Right cardiac atrium (tissue), 5 donors: ENCODE measurements around the gene TSPAN18. TPM values are rescaled to one million over a fixed set of nuclear protein-coding genes. Genes with fewer than 3 reads are reported as not detected.
A peak's percentile ranks its signal among the peaks of the same experiment; 100 is the strongest.

Experiments used
- ATAC-seq, 2 donors: fragments of 200-7000 bp; cut with Tn5 transposase; one replicate each; pipeline versions ENCODE4 v1.8.0 to v1.9.1; 2020; ENCODE audit warnings: moderate library complexity in 2 of 2, mild to moderate bottlenecking in 1 of 2
- DNase-seq, 3 donors: peaks; one replicate each; pipeline ENCODE4 v3.0.0-alpha.2; 2020
- H3K27ac ChIP-seq: one replicate; pipeline ENCODE4 v1.5.1; 2013; ENCODE audit warnings: mild to moderate bottlenecking, low read length, control low read depth, moderate library complexity
- H3K27me3 ChIP-seq: one replicate; pipeline ENCODE4 v1.6.1; 2013; ENCODE audit not compliant: control insufficient read depth, insufficient read depth
- H3K4me1 ChIP-seq: one replicate; pipeline ENCODE4 v1.6.1; 2013; ENCODE audit warnings: low read length; ENCODE audit not compliant: control insufficient read depth, insufficient read depth
- H3K4me3 ChIP-seq: one replicate; pipeline ENCODE4 v1.5.1; 2013; ENCODE audit warnings: low read length, control low read depth
- H3K9me3 ChIP-seq: one replicate; pipeline ENCODE4 v1.6.1; 2013; ENCODE audit warnings: low read length; ENCODE audit not compliant: control insufficient read depth
- WGBS: extraction: QIAGEN DNeasy Blood & Tissue Kit; methylation state at CpG from one replicate; pipeline ENCODE4 v1.1.7; 2013; 5-methylcytosine and 5-hydroxymethylcytosine counted together
- intact Hi-C, 4 donors: fragments of 100-400 bp; cut with DNase I; formaldehyde crosslinking; loops; one replicate each; pipeline versions ENCODE4 v1.11.0 to v1.14.0; 2022 to 2023
- polyA plus RNA-seq: library from polyadenylated mRNA; stranded (reverse); fragments of 200-250 nt; gene quantifications from one replicate; pipeline ENCODE4 v1.2.3, GENCODE V29; 2013
- total RNA-seq, 4 donors: library from RNA; stranded (reverse); fragmentation: NEBNext Ultra II Directional; extraction: Animal tissue kit (Norgen Biotek cat#: 25700); gene quantifications; one replicate each; pipeline ENCODE4 v1.2.1, GENCODE V29; 2021
- donor health status: healthy with polysubstance abuse.
- donor health status: DM: no; HTN: yes; CAD: no.
- donor health status: DM: no; HTN: no; CAD: no.
- donor health status: DM: no; HTN: yes; CAD: no; lungs with severe emphysema.
- donor health status: DM: yes; HTN: yes; CAD: no.

Gene TSPAN18
- total and polyA plus RNA-seq, 5 donors = 120 to 236 (median 192) TPM

GRCh38 chr11:44778195-44779100, 51.7 kb downstream of the TSPAN18 start:
- no peak overlapping the region for H3K4me3 ChIP-seq
- ATAC-seq (no peak), DNase-seq (peak in 1 of 3 donors; percentile 40)
- no peaks in the 10 kb centered on the region for H3K27me3 ChIP-seq
- peaks cover 33% of the 10 kb centered on the region for H3K4me1 ChIP-seq
- intact Hi-C loops = loop anchor here in 2 of 4 donors (5.0 kb wide), 1 partner anchor 51 kb away; the partner anchor contains the start of gene TSPAN18 (in 2 of the 2)
- WGBS = 90% methylated on average over 5 of the region's 5 CpGs
- no peaks in the 10 kb centered on the region for H3K9me3 ChIP-seq
- H3K27ac ChIP-seq = peak overlapping the region; percentile 13

- WGBS = 77% methylated on average over 10 of the region's 10 CpGs
- H3K27ac ChIP-seq = no peak overlapping the region
- intact Hi-C loops = loop anchor here in 2 of 4 donors (5.0 kb wide), 1 partner anchor 53 kb away; the partner anchor contains the start of gene TSPAN18 (in 2 of the 2)
- ATAC-seq (no peak), DNase-seq (peak in 1 of 3 donors; percentile 30)
- no peak overlapping the region for H3K4me3 ChIP-seq
- H3K4me1 ChIP-seq = peaks cover 33% of the 10 kb centered on the region
- no peaks in the 10 kb centered on the region for H3K27me3 ChIP-seq
- no peaks in the 10 kb centered on the region for H3K9me3 ChIP-seq
Observed at GRCh38 chr11:44779736-44780520, 53.2 kb downstream of the TSPAN18 start.

- H3K9me3 ChIP-seq = no peaks in the 10 kb centered on the region
- peak; percentile 85 to 90 for ATAC-seq
- 42% methylated on average over 9 of the region's 9 CpGs for WGBS
- intact Hi-C loops = no loop called here
- peak overlapping the region; percentile 92 for H3K27ac ChIP-seq
- no peak overlapping the region for H3K4me3 ChIP-seq
- peaks cover 38% of the 10 kb centered on the region for H3K4me1 ChIP-seq
- peak; percentile 77 to 89 (median 86) for DNase-seq
- H3K27me3 ChIP-seq = no peaks in the 10 kb centered on the region
Observed at GRCh38 chr11:44780940-44781631, 54.3 kb downstream of the TSPAN18 start.

GRCh38 chr11:44781655-44782054, 54.9 kb downstream of the TSPAN18 start:
- ATAC-seq = no peak
- 43% methylated on average over 2 of the region's 2 CpGs for WGBS
- intact Hi-C loops = no loop called here
- Histone ChIP-seq H3K4me3 (no peak overlapping the region), H3K4me1 (peaks cover 40% of the 10 kb centered on the region), H3K9me3 (no peaks in the 10 kb centered on the region), H3K27me3 (no peaks in the 10 kb centered on the region), H3K27ac (peak overlapping the region; percentile 92)
- no peak for DNase-seq

GRCh38 chr11:44782478-44782877, 55.7 kb downstream of the TSPAN18 start:
- DNase-seq (no peak), ATAC-seq (no peak)
- intact Hi-C loops = no loop called here
- 81% methylated on average over 4 of the region's 4 CpGs for WGBS
- Histone ChIP-seq H3K4me3 (no peak overlapping the region), H3K27ac (no peak overlapping the region), H3K27me3 (no peaks in the 10 kb centered on the region), H3K4me1 (peaks cover 40% of the 10 kb centered on the region), H3K9me3 (no peaks in the 10 kb centered on the region)

- peak; percentile 14 to 32 for ATAC-seq
- 27% methylated on average over 8 of the region's 8 CpGs for WGBS
Observed at GRCh38 chr11:44784436-44784760, 57.6 kb downstream of the TSPAN18 start.

GRCh38 chr11:44784851-44785250, 58.1 kb downstream of the TSPAN18 start:
- DNase-seq (no peak), ATAC-seq (no peak)
- 62% methylated on average over 3 of the region's 3 CpGs for WGBS
- intact Hi-C loops = no loop called here
- Histone ChIP-seq H3K9me3 (no peaks in the 10 kb centered on the region), H3K27ac (peak overlapping the region; percentile 71), H3K4me3 (no peak overlapping the region), H3K27me3 (no peaks in the 10 kb centered on the region), H3K4me1 (peaks cover 34% of the 10 kb centered on the region)

More at GRCh38 chr11:44784436-44784760, 57.6 kb downstream of the TSPAN18 start:
- no peaks in the 10 kb centered on the region for H3K27me3 ChIP-seq
- H3K9me3 ChIP-seq = no peaks in the 10 kb centered on the region
- intact Hi-C loops = no loop called here
- H3K4me3 ChIP-seq = no peak overlapping the region
- peak overlapping the region; percentile 71 for H3K27ac ChIP-seq
- peaks cover 31% of the 10 kb centered on the region for H3K4me1 ChIP-seq
- peak in 1 of 3 donors; percentile 36 for DNase-seq

GRCh38 chr11:44785856-44786607, 59.3 kb downstream of the TSPAN18 start:
- no peak overlapping the region for H3K27ac ChIP-seq
- 54% methylated on average over 7 of the region's 7 CpGs for WGBS
- H3K9me3 ChIP-seq = no peaks in the 10 kb centered on the region
- H3K4me3 ChIP-seq = no peak overlapping the region
- DNase-seq (peak in 2 of 3 donors; percentile 6 to 34), ATAC-seq (no peak)
- H3K4me1 ChIP-seq = peaks cover 29% of the 10 kb centered on the region
- intact Hi-C loops = no loop called here
- H3K27me3 ChIP-seq = no peaks in the 10 kb centered on the region

GRCh38 chr11:44787070-44787469, 60.3 kb downstream of the TSPAN18 start:
- H3K4me3 ChIP-seq = no peak overlapping the region
- no peaks in the 10 kb centered on the region for H3K9me3 ChIP-seq
- intact Hi-C loops = no loop called here
- H3K27ac ChIP-seq = no peak overlapping the region
- DNase-seq (no peak), ATAC-seq (no peak)
- no peaks in the 10 kb centered on the region for H3K27me3 ChIP-seq
- peaks cover 29% of the 10 kb centered on the region for H3K4me1 ChIP-seq
- WGBS = 81% methylated on average over 3 of the region's 3 CpGs

GRCh38 chr11:44787981-44788380, 61.2 kb downstream of the TSPAN18 start:
- WGBS = 86% methylated on average over 9 of the region's 9 CpGs

More at GRCh38 chr11:44787981-44788380, 61.2 kb downstream of the TSPAN18 start:
- no peak for ATAC-seq
- peaks cover 35% of the 10 kb centered on the region for H3K4me1 ChIP-seq
- no peaks in the 10 kb centered on the region for H3K27me3 ChIP-seq
- intact Hi-C loops = no loop called here
- no peak for DNase-seq
- no peak overlapping the region for H3K27ac ChIP-seq
- H3K4me3 ChIP-seq = no peak overlapping the region
- no peaks in the 10 kb centered on the region for H3K9me3 ChIP-seq
